Caki2 (cell line): ENCODE results near the gene CHKB. TPM values are rescaled to one million over a fixed set of nuclear protein-coding genes. Genes with fewer than 3 reads are reported as not detected.

ENCODE experiments used
- DNase-seq: peaks from one replicate; pipeline ENCODE4 v3.0.0-alpha.2; 2015; ENCODE audit warnings: low read depth
- in situ Hi-C: cut with HindIII; loops from 2 replicates; pipeline ENCODE4 v1.10.0; 2016; ENCODE audit warnings: low sequenced_read_pairs, low pct_unique_long_range_greater_than_20kb, mixed read lengths
- total RNA-seq: library from RNA; depleted of rRNA; stranded (reverse); fragments of >200 nt; shearing (Covaris generic); gene quantifications from 2 replicates; pipeline ENCODE4 v1.2.3, GENCODE V29; 2014; ENCODE audit warnings: low replicate concordance

CHKB gene
- total RNA-seq, 1 experiment from 2014 or later: 21.9 TPM

- no peak for DNase-seq
- in situ Hi-C loops: no loop called here
Measured at GRCh38 chr22:50603511-50604255, 21.0 kb upstream of the CHKB start.

DNA sequence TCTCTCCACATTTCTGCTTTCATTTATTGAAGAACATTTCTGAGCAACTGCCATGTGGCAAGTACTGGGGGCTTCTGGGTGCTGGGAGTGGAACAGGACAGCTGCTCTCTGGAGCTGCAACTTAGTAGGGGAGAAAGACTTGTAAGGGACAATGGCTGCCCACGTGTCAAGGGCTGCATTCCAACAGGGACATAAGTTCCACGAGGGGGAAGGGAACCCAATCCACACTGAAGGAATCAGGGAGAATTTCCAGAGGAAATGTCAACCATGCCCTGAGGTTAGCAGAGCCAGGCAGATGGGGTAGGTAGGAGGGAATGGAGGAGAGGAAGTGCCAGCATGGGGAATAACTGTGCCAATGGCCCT lies 19.7 kb upstream of the CHKB start:
- in situ Hi-C loops: no loop called here
- DNase-seq: no peak

DNA sequence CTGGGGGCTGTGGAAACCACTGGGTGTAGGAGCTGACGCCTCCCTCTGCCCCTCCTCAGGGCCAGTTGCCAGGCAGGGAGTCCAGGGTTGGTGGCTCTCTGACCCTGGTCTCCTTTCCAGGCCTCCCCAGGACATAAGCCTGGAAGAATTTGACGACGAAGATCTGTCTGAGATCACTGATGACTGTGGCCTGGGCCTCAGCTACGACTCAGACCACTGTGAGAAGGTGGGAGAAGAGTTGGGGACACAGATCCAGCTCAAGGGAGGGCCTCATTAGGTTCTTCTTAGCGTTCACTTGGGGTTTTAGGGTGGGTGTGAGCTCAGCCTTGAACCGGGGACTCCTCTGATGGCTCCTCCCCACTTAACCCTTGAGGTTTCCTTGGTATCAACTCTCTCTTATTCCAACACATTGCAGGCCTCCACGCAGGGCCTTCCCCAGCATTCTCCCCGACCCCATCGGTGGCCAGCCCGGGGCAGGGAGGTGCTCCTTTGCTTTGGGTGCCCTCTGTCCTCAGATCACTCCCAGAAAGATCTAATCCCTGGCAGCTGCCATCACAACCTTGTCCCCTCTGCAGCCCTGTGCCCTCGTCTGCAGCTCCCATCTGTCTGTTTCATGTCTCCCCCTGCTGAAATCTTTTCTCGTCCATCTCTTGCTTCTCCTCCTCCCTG lies 19.2 kb upstream of the CHKB start:
- in situ Hi-C loops: no loop called here

DNA sequence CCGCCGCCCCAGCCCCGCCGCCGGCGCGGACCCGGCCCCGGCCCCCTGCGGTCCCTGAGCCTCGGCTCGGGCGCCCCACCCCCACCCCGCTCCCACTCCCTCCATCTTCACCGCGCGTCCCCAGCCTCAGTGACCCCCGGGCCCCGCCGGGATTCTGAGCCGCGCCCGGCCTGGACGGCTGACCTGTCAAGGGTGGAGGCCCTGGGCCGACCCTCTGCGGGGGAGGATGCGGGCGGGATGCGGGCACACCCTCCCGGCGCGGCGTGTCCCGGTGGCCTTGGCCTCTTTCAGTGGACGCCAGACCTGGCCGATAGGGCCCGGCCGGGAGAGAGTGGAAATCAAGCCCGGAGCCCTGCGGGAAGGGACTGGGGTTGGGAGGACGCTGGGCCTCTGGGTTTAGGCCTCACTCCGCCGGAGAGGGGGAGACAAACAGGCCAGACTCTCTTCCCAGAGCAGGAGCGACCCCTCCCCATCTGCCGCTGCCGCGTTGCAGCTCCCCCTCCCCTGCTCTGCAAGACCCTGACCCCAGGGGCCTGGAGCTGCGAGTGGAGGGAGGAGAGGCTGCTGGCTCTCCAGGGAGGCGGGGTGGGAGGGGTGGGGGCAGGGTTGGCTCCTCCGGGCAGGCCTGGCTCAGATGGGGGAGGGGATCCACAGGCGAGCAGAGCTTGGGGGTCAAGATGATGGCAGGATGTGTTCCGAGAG lies 18.5 kb upstream of the CHKB start:
- in situ Hi-C loops: no loop called here

More for the DNA sequence above, 19.2 kb upstream of the CHKB start:
- no peak for DNase-seq

GRCh38 chr22:50600538-50600937 lies 17.9 kb upstream of the CHKB start, which contains the start of gene MAPK8IP2:
Gene MAPK8IP2, plus strand, starts transcription at chr22:50600793. Its CDS starts 26 bp downstream, at chr22:50600819.
- in situ Hi-C loops: no loop called here
- no peak for DNase-seq

More for the DNA sequence above, 18.5 kb upstream of the CHKB start:
- no peak for DNase-seq

- peak; percentile 63 for DNase-seq
- in situ Hi-C loops: no loop called here
Measured at GRCh38 chr22:50599816-50600455, 17.3 kb upstream of the CHKB start.

- no peak for DNase-seq
- in situ Hi-C loops: no loop called here
Measured at GRCh38 chr22:50597097-50597496, 14.4 kb upstream of the CHKB start.

- DNase-seq: no peak
- in situ Hi-C loops: no loop called here
Measured at GRCh38 chr22:50595189-50595588, 12.5 kb upstream of the CHKB start.

GRCh38 chr22:50587407-50587806 lies 4.8 kb upstream of the CHKB start:
- no peak for DNase-seq
- in situ Hi-C loops: no loop called here

- no peak for DNase-seq
- in situ Hi-C loops: no loop called here
Measured at GRCh38 chr22:50586416-50586815, 3.8 kb upstream of the CHKB start.

DNA sequence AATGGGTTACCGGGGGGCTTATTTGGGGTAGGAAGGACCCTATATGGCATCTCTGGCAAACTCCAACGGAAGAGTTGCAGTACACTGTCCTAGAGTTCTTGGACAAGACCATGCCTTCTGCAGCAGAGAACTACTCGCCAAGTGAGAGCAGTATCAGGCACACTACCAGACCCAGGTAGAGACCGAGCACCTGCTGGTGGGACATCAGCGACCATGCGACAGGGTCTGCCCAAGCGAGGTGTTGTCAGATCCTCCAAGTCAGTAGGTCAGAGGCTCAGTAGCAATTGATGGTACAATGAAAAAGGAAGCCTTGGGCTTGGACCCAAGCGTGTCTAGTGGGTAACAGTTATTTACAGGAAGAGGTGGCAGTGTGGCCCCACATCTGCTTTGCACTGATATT lies 3.1 kb upstream of the CHKB start:
- no peak for DNase-seq
- in situ Hi-C loops: no loop called here

- no peak for DNase-seq
- in situ Hi-C loops: no loop called here
Measured at GRCh38 chr22:50585238-50585637, 2.6 kb upstream of the CHKB start.

- no peak for DNase-seq
- in situ Hi-C loops: no loop called here
Measured at GRCh38 chr22:50584106-50585096, 1.8 kb upstream of the CHKB start.

DNA sequence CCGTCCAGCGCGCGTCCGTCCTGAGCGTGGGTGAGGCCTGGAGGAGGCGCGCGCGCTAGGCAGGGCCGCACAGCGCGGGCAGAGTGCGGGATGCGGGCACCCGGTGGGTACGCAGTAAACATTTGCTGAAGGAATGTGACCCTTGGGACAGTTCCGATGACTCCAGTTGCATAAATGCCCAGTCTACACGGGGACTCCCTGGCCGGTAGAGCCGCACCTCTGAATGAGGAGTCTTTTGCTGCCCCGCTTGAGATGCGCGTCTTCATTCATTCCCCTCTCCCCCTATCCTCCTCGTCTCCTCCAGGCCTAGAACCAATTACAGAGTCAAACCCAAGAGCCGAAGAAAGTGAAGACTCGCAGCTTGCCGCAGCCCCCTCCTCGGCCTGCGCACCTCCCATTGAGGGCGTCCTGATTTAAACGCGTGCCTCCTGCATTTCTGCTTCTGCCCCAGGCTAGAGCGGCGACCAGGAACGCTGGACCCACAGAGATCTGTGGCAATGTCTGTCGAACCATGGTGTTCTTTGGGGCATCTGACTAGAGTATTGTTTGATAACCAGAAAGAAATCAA lies 729 bp upstream of the CHKB start:
- in situ Hi-C loops: no loop called here
- DNase-seq: no peak

DNA sequence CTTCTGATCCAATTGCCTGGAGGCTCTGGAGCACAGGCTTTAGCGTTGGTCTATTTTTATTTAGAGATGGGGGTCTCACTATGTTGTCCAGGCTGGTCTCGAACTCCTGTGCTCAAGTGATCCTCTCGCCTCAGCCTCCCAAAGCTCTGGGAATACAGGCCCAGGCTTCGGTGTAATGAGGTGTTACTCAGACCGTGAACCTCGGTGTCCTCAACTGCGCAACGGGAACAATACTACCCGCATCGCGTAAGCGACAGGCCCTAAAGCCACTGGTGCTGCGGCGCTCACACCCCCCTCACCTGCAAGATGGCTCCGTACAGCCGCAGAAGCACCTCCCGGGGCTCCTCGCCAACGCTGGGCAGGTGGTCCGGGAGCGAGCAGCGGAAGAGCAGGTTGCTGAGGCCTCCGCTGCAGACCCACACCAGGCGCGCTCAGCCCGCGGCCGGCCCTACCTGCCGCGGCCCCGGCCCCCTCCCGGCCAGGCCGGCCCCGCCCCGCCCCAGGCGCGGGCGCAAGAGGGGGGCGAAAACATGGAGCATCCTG lies 628 bp downstream of the CHKB start:
- DNase-seq: no peak
- in situ Hi-C loops: no loop called here

DNA sequence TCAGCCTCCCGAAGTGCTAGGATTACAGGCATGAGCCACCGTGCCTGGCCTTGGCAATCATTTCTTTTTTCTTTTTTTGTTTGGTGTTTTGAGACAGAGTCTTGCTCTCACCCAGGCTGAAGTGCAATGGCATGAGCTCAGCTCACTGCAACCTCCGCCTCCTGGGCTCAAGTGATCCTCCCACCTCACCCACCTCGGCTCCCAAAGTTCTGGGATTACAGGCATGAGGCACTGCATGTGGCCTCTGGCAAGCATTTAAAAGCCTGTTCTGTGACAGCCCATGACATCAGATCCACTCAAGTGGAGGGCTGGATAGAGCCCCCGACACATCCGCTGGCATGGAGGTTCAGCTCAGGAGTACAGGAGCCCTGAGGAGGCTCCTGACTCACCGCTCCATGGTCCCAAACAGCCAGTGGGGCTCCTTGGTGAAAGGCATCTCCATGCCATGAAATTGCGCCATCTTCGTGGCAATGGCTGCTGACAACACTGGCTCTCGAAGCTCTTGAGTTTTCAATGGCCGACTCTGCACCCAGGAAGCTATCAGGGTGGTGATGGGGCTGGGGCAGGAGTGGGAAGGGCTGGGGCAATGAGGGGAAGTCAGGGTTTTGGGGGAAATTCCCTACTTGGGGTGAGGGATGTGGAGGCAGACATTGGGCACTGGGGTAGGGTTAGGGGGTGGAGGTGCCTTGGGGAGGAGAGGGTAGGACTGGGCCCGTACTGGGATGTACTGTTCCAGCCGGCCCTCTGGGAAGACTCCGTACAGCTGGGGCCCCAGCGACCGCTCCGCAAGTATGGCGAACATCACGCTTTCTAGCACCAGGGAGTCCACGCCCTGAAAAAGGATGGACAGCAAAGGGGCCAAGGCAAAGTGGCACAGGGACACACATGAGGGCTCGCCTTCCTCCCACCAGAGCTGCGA lies 1.4 kb downstream of the CHKB start:
- no peak for DNase-seq
- in situ Hi-C loops: no loop called here
